ENCODE results near the gene NEK11. TPM values are rescaled to one million over a fixed set of nuclear protein-coding genes. Genes with fewer than 3 reads are reported as not detected.
A peak's percentile ranks its signal among the peaks of the same experiment; 100 is the strongest.

The NEK11 gene
- total RNA-seq, 4 donors from 2014 or later = 14.8 to 34.0 (median 28.2) TPM

DNA sequence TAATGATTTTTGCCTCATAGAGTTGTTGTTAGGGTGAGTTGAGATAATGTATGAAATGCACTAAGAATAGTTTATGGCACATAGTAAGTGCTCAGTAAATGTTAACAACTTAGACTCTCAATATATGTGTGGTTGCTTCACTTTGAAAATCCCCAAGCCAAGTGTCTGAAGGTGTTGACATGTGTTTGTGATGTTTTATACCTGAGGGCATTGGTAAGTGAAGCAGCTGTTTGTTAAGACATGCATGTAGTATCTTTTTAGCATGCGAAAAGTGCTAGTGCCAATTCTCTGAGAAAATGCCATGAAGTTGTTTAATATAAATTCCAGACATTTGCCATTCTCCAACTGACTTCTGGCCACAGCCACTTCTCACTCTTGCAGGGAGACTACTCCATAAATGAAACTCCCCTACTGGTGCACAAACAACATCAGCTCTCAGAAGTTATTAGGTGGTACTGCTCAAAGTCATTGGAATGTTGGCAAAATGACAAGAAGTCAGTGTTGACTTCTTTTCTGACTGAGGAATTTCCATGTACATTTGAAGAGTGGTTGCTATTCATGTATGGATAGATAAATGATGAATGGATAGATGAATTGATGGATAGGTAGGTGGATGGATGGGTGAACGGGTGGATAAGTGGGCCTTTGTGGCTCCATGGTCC, 251.3 kb downstream of the NEK11 start:
- Histone ChIP-seq H3K27ac (peak overlapping the region; percentile 19 to 79 (median 59)), H3K9me3 (no peaks in the 10 kb centered on the region), H3K27me3 (no peaks in the 10 kb centered on the region), H3K36me3 (no peaks in the 10 kb centered on the region), H3K4me1 (peaks cover 7 to 17% of the 10 kb centered on the region in 2 donors), H3K4me3 (replicated peaks in 1 of 3) (no peak overlapping the region)
- WGBS, 2 donors = 72 to 82% methylated on average over 2 of the region's 2 CpGs
- TF ChIP-seq, protein P1, sequence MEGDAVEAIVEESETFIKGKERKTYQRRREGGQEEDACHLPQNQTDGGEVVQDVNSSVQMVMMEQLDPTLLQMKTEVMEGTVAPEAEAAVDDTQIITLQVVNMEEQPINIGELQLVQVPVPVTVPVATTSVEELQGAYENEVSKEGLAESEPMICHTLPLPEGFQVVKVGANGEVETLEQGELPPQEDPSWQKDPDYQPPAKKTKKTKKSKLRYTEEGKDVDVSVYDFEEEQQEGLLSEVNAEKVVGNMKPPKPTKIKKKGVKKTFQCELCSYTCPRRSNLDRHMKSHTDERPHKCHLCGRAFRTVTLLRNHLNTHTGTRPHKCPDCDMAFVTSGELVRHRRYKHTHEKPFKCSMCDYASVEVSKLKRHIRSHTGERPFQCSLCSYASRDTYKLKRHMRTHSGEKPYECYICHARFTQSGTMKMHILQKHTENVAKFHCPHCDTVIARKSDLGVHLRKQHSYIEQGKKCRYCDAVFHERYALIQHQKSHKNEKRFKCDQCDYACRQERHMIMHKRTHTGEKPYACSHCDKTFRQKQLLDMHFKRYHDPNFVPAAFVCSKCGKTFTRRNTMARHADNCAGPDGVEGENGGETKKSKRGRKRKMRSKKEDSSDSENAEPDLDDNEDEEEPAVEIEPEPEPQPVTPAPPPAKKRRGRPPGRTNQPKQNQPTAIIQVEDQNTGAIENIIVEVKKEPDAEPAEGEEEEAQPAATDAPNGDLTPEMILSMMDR (IDR thresholded peaks at IDR 0.05) = peak in 2 of 6 experiments; percentile 21 to 45
- no peak for TF ChIP-seq POLR2A (IDR thresholded peaks at IDR 0.05)
- DNase-seq = peak; percentile 18 to 21
- intact Hi-C loops (cut with DNase I) = no loop called here

DNA sequence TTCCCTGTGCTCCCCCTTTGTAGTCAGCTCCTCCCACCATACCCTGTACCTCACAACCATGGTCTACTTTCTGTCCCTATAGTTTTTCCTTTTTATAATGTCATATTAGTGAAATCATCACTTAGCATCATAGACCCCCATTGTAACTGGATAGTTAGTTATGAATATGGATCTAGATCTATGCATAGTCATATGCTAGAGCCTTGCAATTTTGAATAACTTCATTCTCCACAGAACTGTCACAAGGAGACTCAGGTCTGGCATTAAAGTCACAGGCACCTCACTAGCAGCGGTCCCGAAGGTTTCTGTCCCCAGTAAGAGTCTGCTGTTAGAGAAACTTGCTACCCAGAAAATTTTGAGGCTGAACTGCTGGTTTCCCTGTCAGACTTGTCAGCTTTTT, 252.9 kb downstream of the NEK11 start:
- Histone ChIP-seq H3K27me3 (no peaks in the 10 kb centered on the region), H3K9me3 (no peaks in the 10 kb centered on the region), H3K4me1 (peaks cover 11 to 22% of the 10 kb centered on the region in 2 donors), H3K27ac (peak overlapping the region in 1 of 3 donors; percentile 24), H3K36me3 (no peaks in the 10 kb centered on the region), H3K4me3 (replicated peaks in 1 of 3) (no peak overlapping the region)
- TF ChIP-seq, protein P1 (IDR thresholded peaks at IDR 0.05) = no peak
- no peak for TF ChIP-seq POLR2A (IDR thresholded peaks at IDR 0.05)
- intact Hi-C loops (cut with DNase I) = no loop called here
- DNase-seq = no peak
- 91 to 96% methylated on average over 2 of the region's 2 CpGs for WGBS, 2 donors

DNA sequence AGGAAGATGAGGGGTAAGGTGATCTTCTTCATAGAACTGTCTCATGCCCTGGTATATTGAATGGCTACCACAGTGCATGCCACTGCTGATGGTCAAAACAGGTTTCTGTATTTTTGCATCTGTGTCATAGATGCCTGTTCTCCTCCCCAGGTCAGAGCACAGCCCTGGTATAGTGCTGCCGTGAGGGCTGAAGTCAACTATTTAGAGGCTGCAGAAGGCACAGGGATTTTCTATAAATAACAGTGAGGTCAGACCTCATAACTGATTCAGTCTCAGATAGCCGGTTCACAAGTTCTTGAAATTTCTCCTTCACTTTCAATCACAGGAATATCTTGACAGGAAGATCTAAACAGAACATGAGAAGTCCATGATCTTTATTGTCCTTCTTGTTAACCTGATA, 255.7 kb downstream of the NEK11 start:
- no peak overlapping the region for H3K4me3 ChIP-seq (replicated peaks in 1 of 3)
- no peak for TF ChIP-seq POLR2A (IDR thresholded peaks at IDR 0.05)
- TF ChIP-seq, protein P1 (IDR thresholded peaks at IDR 0.05) = no peak
- WGBS, 2 donors = 82 to 86% methylated on average over 2 of the region's 2 CpGs
- H3K27me3 ChIP-seq = no peaks in the 10 kb centered on the region
- no peaks in the 10 kb centered on the region for H3K36me3 ChIP-seq
- H3K9me3 ChIP-seq = no peaks in the 10 kb centered on the region
- H3K27ac ChIP-seq = no peak overlapping the region
- no peak for DNase-seq
- intact Hi-C loops (cut with DNase I) = no loop called here
- H3K4me1 ChIP-seq = peaks cover 20 to 24% of the 10 kb centered on the region in 2 donors

DNA sequence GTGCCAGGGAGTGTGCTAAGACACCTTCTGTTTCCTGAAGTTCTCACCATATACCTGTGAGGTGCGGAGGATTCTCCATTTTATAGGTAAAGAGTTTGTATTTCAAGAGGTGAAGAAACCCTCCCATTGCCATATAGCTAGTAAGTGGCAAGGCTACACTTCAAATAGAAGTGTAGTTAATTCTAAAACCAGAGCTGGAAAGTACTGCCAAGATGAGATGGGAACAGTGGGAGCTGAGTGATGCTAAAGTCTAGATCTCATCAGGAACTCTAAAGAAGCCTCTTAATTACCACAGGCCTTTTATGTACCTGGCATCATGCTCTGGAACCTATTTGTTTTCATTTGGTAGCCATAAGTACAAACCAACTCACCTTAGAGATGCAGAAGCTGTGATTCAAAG, 256.3 kb downstream of the NEK11 start:
- TF ChIP-seq, protein P1 (IDR thresholded peaks at IDR 0.05) = no peak
- no peak for TF ChIP-seq POLR2A (IDR thresholded peaks at IDR 0.05)
- Histone ChIP-seq H3K9me3 (no peaks in the 10 kb centered on the region), H3K27ac (no peak overlapping the region), H3K4me3 (replicated peaks in 1 of 3) (no peak overlapping the region), H3K4me1 (peaks cover 15 to 22% of the 10 kb centered on the region in 2 donors), H3K27me3 (no peaks in the 10 kb centered on the region), H3K36me3 (no peaks in the 10 kb centered on the region)
- intact Hi-C loops (cut with DNase I) = no loop called here
- no peak for DNase-seq
- WGBS, 2 donors = 100% methylated on average over 1 of the region's 1 CpG

- TF ChIP-seq POLR2A (IDR thresholded peaks at IDR 0.05) = no peak
- TF ChIP-seq, protein P1 (IDR thresholded peaks at IDR 0.05) = no peak
- H3K27ac ChIP-seq = no peak overlapping the region
- H3K9me3 ChIP-seq = no peaks in the 10 kb centered on the region
- no peaks in the 10 kb centered on the region for H3K27me3 ChIP-seq
- peak; percentile 80 to 89 for DNase-seq
- intact Hi-C loops (cut with DNase I) = no loop called here
- no peak overlapping the region for H3K4me3 ChIP-seq (replicated peaks in 1 of 3)
- WGBS, 2 donors = 70 to 74% methylated on average over 3 of the region's 3 CpGs
- H3K4me1 ChIP-seq = peaks cover 6 to 17% of the 10 kb centered on the region in 2 donors
- H3K36me3 ChIP-seq = no peaks in the 10 kb centered on the region
Observed at GRCh38 chr3:131283862-131284261, 257.2 kb downstream of the NEK11 start.

Measured in thyroid gland (tissue), 4 donors.